Lower leg skin (tissue), 4 donors: ENCODE measurements around the gene CCSER1. TPM values are rescaled to one million over a fixed set of nuclear protein-coding genes. Genes with fewer than 3 reads are reported as not detected.

Source experiments
- DNase-seq, 2 donors: peaks; one replicate each; pipeline ENCODE4 v3.0.0-alpha.2; 2019; ENCODE audit warnings: low spot score in 2 of 2
- H3K4me3 ChIP-seq: fragments of 200-600 bp; sonication (generic); 2 replicates; pipeline ENCODE4 v1.5.1; 2017; ENCODE audit warnings: mild to moderate bottlenecking, low read depth; ENCODE audit not compliant: poor library complexity, severe bottlenecking
- POLR2A ChIP-seq, 2 donors: fragments of 450-650 bp; IDR thresholded peaks; one replicate each; pipeline ENCODE4 v1.6.1; 2016 to 2017; ENCODE audit warnings: antibody characterized with exemption in 2 of 2, mild to moderate bottlenecking in 1 of 2, moderate library complexity in 1 of 2
- WGBS, 2 donors: methylation state at CpG; one replicate each; pipeline ENCODE4 v1.1.5; 2018; 5-methylcytosine and 5-hydroxymethylcytosine counted together
- intact Hi-C: fragments of 100-400 bp; cut with DNase I; formaldehyde crosslinking; loops from one replicate; pipeline ENCODE4 v1.15.0; 2023; ENCODE audit warnings: low total_unique reads
- total RNA-seq, 4 donors: library from RNA; depleted of rRNA; stranded (reverse); fragments of >200 nt; gene quantifications; one replicate each; pipeline ENCODE4 v1.1.0, GENCODE V29; 2016
- TF ChIP-seq, protein P1 (sequence below), 3 donors: fragments of 450-650 bp; IDR thresholded peaks; one replicate each; pipeline ENCODE4 v1.5.1; 2016; ENCODE audit warnings: antibody characterized with exemption in 3 of 3, mild to moderate bottlenecking in 3 of 3, moderate library complexity in 2 of 3

The CCSER1 gene
- total RNA-seq, 4 donors from 2014 or later = 6.5 to 12.1 (median 9.9) TPM

DNA sequence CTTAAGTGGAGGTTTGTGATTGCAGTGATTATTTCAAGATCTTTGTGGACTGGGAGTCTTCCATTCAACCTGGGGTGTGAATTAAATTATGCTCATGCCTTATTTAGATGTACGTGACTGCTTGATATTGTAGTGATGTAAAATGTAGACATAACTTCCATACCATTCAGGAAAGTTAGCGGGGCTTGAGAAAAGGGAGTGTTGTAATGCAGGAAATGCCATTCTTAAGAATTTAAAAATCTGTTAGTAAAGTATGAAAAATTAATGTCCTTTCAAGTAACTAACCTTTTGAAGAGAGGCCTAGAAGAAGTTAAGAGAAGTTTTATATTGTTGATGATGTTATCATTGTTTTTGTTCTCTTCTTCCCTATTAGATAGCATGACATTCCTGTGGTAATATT, 318.2 kb downstream of the CCSER1 start:
- DNase-seq = no peak
- TF ChIP-seq POLR2A (IDR thresholded peaks at IDR 0.05) = no peak
- TF ChIP-seq, protein P1, sequence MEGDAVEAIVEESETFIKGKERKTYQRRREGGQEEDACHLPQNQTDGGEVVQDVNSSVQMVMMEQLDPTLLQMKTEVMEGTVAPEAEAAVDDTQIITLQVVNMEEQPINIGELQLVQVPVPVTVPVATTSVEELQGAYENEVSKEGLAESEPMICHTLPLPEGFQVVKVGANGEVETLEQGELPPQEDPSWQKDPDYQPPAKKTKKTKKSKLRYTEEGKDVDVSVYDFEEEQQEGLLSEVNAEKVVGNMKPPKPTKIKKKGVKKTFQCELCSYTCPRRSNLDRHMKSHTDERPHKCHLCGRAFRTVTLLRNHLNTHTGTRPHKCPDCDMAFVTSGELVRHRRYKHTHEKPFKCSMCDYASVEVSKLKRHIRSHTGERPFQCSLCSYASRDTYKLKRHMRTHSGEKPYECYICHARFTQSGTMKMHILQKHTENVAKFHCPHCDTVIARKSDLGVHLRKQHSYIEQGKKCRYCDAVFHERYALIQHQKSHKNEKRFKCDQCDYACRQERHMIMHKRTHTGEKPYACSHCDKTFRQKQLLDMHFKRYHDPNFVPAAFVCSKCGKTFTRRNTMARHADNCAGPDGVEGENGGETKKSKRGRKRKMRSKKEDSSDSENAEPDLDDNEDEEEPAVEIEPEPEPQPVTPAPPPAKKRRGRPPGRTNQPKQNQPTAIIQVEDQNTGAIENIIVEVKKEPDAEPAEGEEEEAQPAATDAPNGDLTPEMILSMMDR (IDR thresholded peaks at IDR 0.05) = no peak
- 88 to 89% methylated on average over 2 of the region's 2 CpGs for WGBS, 2 donors
- H3K4me3 ChIP-seq = no peak overlapping the region
- intact Hi-C loops = no loop called here

DNA sequence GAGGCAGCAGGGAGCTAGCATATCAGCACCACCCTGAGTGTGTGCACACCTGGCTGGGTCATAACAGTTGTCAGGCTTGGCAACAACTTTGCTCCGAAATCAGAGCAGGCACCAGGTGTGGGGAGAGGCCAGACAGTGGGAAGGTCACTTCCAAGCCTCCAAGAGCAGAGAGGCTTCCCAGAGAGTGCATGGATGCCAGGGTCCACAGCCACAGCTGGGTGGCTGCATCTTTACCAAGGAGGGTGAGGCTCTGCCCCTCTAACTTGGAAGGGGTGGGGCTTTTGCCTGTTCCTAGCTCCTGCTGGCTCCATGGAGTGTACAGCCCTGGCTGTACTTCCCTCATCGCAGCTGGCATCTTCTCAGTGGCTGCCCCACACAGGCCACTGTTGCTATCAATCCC, 322.4 kb downstream of the CCSER1 start:
- intact Hi-C loops = no loop called here
- WGBS, 2 donors = 94 to 100% methylated on average over 2 of the region's 2 CpGs
- no peak overlapping the region for H3K4me3 ChIP-seq
- DNase-seq = no peak
- TF ChIP-seq, protein P1 (IDR thresholded peaks at IDR 0.05) = no peak
- TF ChIP-seq POLR2A (IDR thresholded peaks at IDR 0.05) = no peak

DNA sequence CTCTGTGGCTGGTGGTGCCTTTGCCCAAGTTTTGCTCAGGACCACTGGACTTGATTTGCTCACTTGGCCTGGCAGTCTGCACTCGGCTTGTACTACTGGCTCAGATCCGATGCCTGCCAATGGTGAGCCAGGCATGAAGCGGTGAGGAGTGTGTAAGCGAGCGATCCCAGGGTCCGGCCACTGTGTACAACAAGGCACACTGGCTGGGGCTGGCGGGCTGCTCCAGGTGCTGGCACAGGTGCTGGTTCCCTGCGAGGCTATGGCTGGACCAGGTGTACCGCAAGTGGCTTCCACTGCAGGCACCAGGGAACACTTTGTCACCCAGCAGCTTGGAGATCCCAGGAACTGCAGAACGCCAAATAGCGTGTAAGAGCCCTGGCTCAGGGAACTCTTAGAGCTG, 329.7 kb downstream of the CCSER1 start:
- WGBS, 2 donors = 96 to 97% methylated on average over 7 to 11 of the region's 11 CpGs
- DNase-seq = no peak
- TF ChIP-seq, protein P1 (IDR thresholded peaks at IDR 0.05) = no peak
- TF ChIP-seq POLR2A (IDR thresholded peaks at IDR 0.05) = no peak
- no peak overlapping the region for H3K4me3 ChIP-seq
- intact Hi-C loops = no loop called here

DNA sequence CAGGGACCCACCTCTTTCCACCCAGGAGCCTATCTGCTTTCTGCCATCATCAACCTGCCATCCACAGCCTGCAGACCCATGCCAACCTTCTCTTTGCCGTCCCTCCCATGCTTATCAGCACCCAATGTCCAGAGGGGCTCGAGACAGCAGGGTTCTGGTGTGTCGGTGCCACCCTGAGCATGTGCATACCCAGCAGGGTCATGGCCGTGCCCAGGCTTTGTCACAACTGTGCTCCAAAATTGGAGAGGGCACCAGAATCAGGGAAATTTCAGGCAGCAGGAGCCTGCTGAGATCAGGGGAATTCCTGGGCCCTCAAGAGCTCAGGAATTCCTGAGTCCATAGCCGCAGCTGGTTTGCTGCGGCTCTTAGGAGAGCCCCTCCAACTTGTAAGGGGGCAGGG, 330.6 kb downstream of the CCSER1 start:
- H3K4me3 ChIP-seq = no peak overlapping the region
- TF ChIP-seq POLR2A (IDR thresholded peaks at IDR 0.05) = no peak
- TF ChIP-seq, protein P1 (IDR thresholded peaks at IDR 0.05) = no peak
- DNase-seq = no peak
- 90 to 93% methylated on average over 6 of the region's 6 CpGs for WGBS, 2 donors
- intact Hi-C loops = no loop called here

DNA sequence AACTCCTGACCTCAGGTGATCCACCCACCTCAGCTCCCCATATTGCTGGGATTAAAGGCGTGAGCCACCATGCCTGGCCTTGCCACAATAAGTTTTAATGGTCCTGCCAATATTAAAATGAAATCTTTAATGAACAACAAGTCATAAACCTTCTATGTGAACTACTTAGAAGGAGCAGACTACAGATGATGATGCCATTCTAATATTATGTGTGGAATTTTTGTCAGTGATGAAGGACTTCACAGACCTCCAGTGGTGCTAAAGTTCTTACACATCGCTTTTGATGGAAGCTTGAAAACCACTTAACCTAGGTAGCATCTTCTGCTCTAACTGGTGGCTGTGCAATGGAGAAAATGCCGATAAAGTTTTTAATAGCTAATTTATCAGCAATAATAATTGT, 331.4 kb downstream of the CCSER1 start:
- WGBS, 2 donors = 85 to 87% methylated on average over 3 of the region's 3 CpGs
- H3K4me3 ChIP-seq = no peak overlapping the region
- intact Hi-C loops = no loop called here
- no peak for DNase-seq
- no peak for TF ChIP-seq POLR2A (IDR thresholded peaks at IDR 0.05)
- TF ChIP-seq, protein P1 (IDR thresholded peaks at IDR 0.05) = no peak

DNA sequence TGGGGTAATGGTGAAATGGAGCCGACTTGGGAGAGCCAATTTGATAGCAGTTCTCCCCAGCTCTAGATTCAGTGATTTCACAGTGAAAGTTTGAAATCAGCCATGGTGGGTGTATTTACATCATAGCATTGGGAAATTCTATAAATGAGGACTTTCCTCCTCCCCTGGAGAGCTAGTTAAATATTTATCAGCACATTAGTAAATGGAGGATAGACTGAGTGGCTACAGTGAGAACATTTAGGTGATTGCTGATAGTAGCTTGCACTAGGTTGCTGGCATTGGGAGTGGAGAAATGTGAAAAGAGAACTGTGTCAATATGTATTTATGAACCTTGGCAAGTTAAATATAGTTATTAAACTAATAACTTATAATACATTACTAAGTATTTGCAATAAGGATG, 347.3 kb downstream of the CCSER1 start:
- TF ChIP-seq, protein P1 (IDR thresholded peaks at IDR 0.05) = no peak
- TF ChIP-seq POLR2A (IDR thresholded peaks at IDR 0.05) = no peak
- H3K4me3 ChIP-seq = no peak overlapping the region
- DNase-seq = no peak
- whole genome bisulfite sequencing, 2 donors = 75 to 90% methylated on average over 1 of the region's 1 CpG
- intact Hi-C loops = no loop called here
